HepG2 (cell line): ENCODE results near the gene SIVA1. TPM values are rescaled to one million over a fixed set of nuclear protein-coding genes. Genes with fewer than 3 reads are reported as not detected.
A peak's percentile ranks its signal among the peaks of the same experiment; 100 is the strongest.

ENCODE experiments used
- ATAC-seq: fragments of 200-7000 bp; cut with Tn5 transposase; 3 replicates; pipeline ENCODE4 v1.9.1; 2020; ENCODE audit warnings: mild to moderate bottlenecking, moderate library complexity
- BruUV-seq: library from RNA; stranded (reverse); fragments of 400-500 nt; replicated peaks from 2 replicates; lab custom pipeline; 2021; lab: Mats Ljungman, UMichigan
- CTCF ChIA-PET: fragments of 300-600 bp; formaldehyde crosslinking; extraction: SDS; loops from one replicate; lab custom pipeline; 2021; ENCODE audit warnings: low total read pairs, inconsistent platforms, low intra/inter-chr PET ratio; lab: Yijun Ruan, JAX
- POLR2A ChIA-PET: fragments of 350-600 bp; sonication (Branson Sonifier 250); formaldehyde crosslinking; loops from one replicate; lab custom pipeline; 2020; ENCODE audit warnings: antibody characterized with exemption, inconsistent platforms; lab: Yijun Ruan, JAX
- DNase-seq: peaks from one replicate; pipeline ENCODE4 v3.0.0-alpha.2; 2015; ENCODE audit warnings: low spot score
- FAIRE-seq: peaks from 3 replicates; lab custom pipeline; 2011; peaks lifted over from hg19 to GRCh38; lab: Jason Lieb, UNC
- H2AFZ ChIP-seq: one replicate; pipeline ENCODE4 v1.6.1; 2011; ENCODE audit warnings: low read length, inconsistent platforms
- H3K27ac ChIP-seq: fragments of 300-600 bp; 3 replicates; pipeline ENCODE4 v1.8.0; 2011; ENCODE audit warnings: mixed run types, mild to moderate bottlenecking, mixed read lengths, low read length, inconsistent platforms; ENCODE audit not compliant: insufficient read depth; ENCODE audit errors: extremely low read length
- H3K27me3 ChIP-seq, 2 experiments: fragments of 200-600 bp in 1 of 2; 2 replicates in 1 of 2; 3 replicates in 1 of 2; pipeline versions ENCODE4 v1.6.0 to v1.8.0; 2011; ENCODE audit warnings: low read length in 2 of 2, mild to moderate bottlenecking in 2 of 2, moderate library complexity in 2 of 2, inconsistent platforms in 1 of 2; ENCODE audit not compliant: insufficient read depth in 2 of 2, control insufficient read depth in 1 of 2
- H3K36me3 ChIP-seq, 2 experiments: fragments of 200-600 bp in 1 of 2; replicated peaks in 1 of 2; 2 replicates in 1 of 2; 3 replicates in 1 of 2; pipeline versions ENCODE4 v1.5.1 to v1.8.0; 2011; ENCODE audit warnings: low read length in 2 of 2, inconsistent platforms in 1 of 2; ENCODE audit not compliant: insufficient read depth in 2 of 2, control insufficient read depth in 1 of 2
- H3K4me1 ChIP-seq: 2 replicates; pipeline ENCODE4 v1.5.1; 2012; ENCODE audit warnings: low read length, inconsistent platforms; ENCODE audit not compliant: insufficient read depth
- H3K4me2 ChIP-seq: 2 replicates; pipeline ENCODE4 v1.6.0; 2011; ENCODE audit warnings: low read depth, low read length, inconsistent platforms
- H3K4me3 ChIP-seq, 3 experiments: fragments of 200-600 bp in 1 of 3; sonication (generic), shearing (Covaris generic) in 1 of 3; replicated peaks in 1 of 3; 2 replicates each; pipeline ENCODE4 v1.5.1; 2011 to 2016; ENCODE audit warnings: low read length in 3 of 3, inconsistent platforms in 2 of 3, low read depth in 2 of 3, mild to moderate bottlenecking in 2 of 3, control low read depth in 1 of 3, mixed read lengths in 1 of 3; ENCODE audit not compliant: insufficient read depth in 1 of 3
- H3K79me2 ChIP-seq: one replicate; pipeline ENCODE4 v1.6.1; 2011; ENCODE audit warnings: low read length, inconsistent platforms; ENCODE audit not compliant: insufficient read depth
- H3K9ac ChIP-seq: 2 replicates; pipeline ENCODE4 v1.6.0; 2011; ENCODE audit warnings: mild to moderate bottlenecking, low read depth, low read length, inconsistent platforms; ENCODE audit not compliant: insufficient read depth
- H3K9me3 ChIP-seq: 2 replicates; pipeline ENCODE4 v1.5.1; 2012; ENCODE audit warnings: mild to moderate bottlenecking, low read length
- H4K20me1 ChIP-seq: 2 replicates; pipeline ENCODE4 v1.6.0; 2011; ENCODE audit warnings: inconsistent platforms, mild to moderate bottlenecking, low read length, moderate library complexity; ENCODE audit not compliant: insufficient read depth
- AGO2 ChIP-seq: fragments of 200-400 bp; formaldehyde crosslinking; optimal IDR thresholded peaks from 2 replicates; pipeline ENCODE3; 2017; ENCODE audit warnings: mild to moderate bottlenecking, low read depth, low read length, moderate library complexity
- ATF7 ChIP-seq, 2 experiments: fragments of 450-650 bp in 1 of 2; sonication (generic) in 1 of 2; formaldehyde crosslinking in 1 of 2; IDR thresholded peaks; 2 replicates each; pipeline versions ENCODE4 v1.4.0 to v1.6.1; 2016 to 2020; ENCODE audit warnings: antibody characterized with exemption in 1 of 2, mild to moderate bottlenecking in 1 of 2, missing genetic modification reagents in 1 of 2
- NFE2 ChIP-seq: sonication (generic); formaldehyde crosslinking; IDR thresholded peaks from 2 replicates; pipeline ENCODE4 v1.4.0; 2020; ENCODE audit warnings: missing genetic modification reagents
- PRDM10 ChIP-seq: sonication (generic); formaldehyde crosslinking; IDR thresholded peaks from 2 replicates; pipeline ENCODE4 v1.4.0; 2020; ENCODE audit warnings: low read depth, missing genetic modification reagents
- RAD51 ChIP-seq: fragments of 450-650 bp; IDR thresholded peaks from 2 replicates; pipeline ENCODE4 v1.6.1; 2016; ENCODE audit warnings: borderline replicate concordance
- RBM22 ChIP-seq: fragments of 200-400 bp; formaldehyde crosslinking; optimal IDR thresholded peaks from 2 replicates; pipeline ENCODE3; 2017; ENCODE audit warnings: mild to moderate bottlenecking, low read length, moderate library complexity
- RERE ChIP-seq: IDR thresholded peaks from 2 replicates; pipeline ENCODE4 v1.6.1; 2016; ENCODE audit warnings: low read depth, missing genetic modification reagents, missing compliant biosample characterization
- SALL1 ChIP-seq: sonication (generic); formaldehyde crosslinking; IDR thresholded peaks from 2 replicates; pipeline ENCODE4 v1.8.0; 2022; ENCODE audit warnings: mild to moderate bottlenecking, missing genetic modification reagents
- SIN3B ChIP-seq: fragments of 150-350 bp; IDR thresholded peaks from 2 replicates; pipeline ENCODE4 v1.6.1; 2014; ENCODE audit warnings: low read length
- SNAPC2 ChIP-seq: sonication (generic); formaldehyde crosslinking; IDR thresholded peaks from 2 replicates; pipeline ENCODE4 v1.8.1; 2022; ENCODE audit warnings: mild to moderate bottlenecking, missing genetic modification reagents
- SNAPC5 ChIP-seq: sonication (generic); formaldehyde crosslinking; IDR thresholded peaks from 2 replicates; pipeline ENCODE4 v1.8.1; 2023; ENCODE audit warnings: mild to moderate bottlenecking, missing genetic modification reagents, borderline replicate concordance
- WGBS: methylation state at CpG from one replicate; pipeline ENCODE4 v1.1.6; 2017; ENCODE audit warnings: low lambda C conversion rate; 5-methylcytosine and 5-hydroxymethylcytosine counted together
- in situ Hi-C: cut with HindIII; loops from 2 replicates; pipeline ENCODE4 v1.10.0; 2017; ENCODE audit warnings: low pct_unique_long_range_greater_than_20kb; ENCODE audit not compliant: extremely low pct_ligation_motif_present
- intact Hi-C: fragments of 100-400 bp; cut with micrococcal nuclease; formaldehyde crosslinking; loops from one replicate; pipeline ENCODE4 v1.10.0; 2022; ENCODE audit not compliant: unreplicated experiment
- polyA plus RNA-seq, 8 experiments: library from polyadenylated mRNA; depleted of rRNA in 3 of 8; stranded (reverse) in 7 of 8; unstranded in 1 of 8; fragments of >200 nt; fragmentation: Illumina TruSeq in 4 of 8; extraction: Trizol in 4 of 8; gene quantifications; 2 replicates each; pipeline versions ENCODE4 v1.2.1 to v1.2.3, GENCODE V29; 2011 to 2016; ENCODE audit warnings: low read depth in 4 of 8, missing spikeins in 1 of 8, mixed read lengths in 1 of 8; ENCODE audit not compliant: insufficient read depth in 1 of 8
- total RNA-seq, 5 experiments: library from RNA; depleted of rRNA; stranded (reverse); fragments of >200 nt; fragmentation: Illumina TruSeq; extraction: Trizol; gene quantifications; 2 replicates each; pipeline ENCODE4 v1.2.3, GENCODE V29; 2016; ENCODE audit warnings: low read depth in 1 of 5
- TF ChIP-seq, protein P1 (sequence below): sonication (generic); formaldehyde crosslinking; IDR thresholded peaks from 2 replicates; pipeline ENCODE4 v1.5.0; 2020; ENCODE audit warnings: missing genetic modification reagents

SIVA1 gene
- total and polyA plus RNA-seq, 2 of the 13 experiments (the other 11 are each of a cell fraction or from before 2014, with no cell fraction given) = 123 to 186 TPM

DNA sequence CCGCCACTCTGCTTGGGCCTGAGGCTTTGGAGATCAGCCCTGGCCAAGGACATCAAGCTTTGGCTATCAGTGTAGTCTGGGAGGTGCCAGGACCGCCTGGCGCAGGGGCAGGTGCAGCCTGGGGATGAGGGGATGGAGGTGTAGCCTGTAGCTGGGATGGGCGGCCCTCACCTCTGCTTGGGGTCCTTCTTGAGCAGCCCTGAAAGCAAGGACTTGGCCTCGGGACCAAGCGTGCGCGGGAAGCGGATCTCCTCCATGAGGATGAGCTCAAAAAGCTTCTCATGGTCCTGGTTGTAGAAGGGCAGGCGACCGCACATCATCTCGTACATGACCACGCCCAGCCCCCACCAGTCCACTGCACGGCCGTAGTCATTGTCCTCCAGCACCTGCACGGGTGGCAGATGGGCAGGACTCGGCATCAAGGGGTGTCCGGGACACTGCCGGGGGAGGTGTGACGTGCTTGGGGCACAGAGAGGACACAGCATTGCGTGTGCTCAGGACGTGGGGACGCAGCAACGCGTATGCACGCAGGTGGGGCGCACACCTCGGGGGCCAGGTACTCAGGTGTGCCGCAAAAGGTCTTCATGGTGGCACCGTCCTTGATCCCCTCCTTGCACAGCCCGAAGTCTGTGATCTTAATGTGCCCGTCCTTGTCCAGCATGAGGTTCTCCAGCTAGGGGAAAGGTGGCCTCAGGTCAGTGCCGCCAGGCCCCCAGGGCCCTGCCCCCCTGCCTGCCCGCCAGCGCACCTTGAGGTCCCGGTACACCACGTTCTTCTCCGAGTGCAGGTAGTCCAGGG lies 20.0 kb downstream of the SIVA1 start:
- no peak for ATAC-seq
- ChIA-PET POLR2A (no interaction called here), CTCF (no interaction called here)
- Histone ChIP-seq H2AFZ (no peak overlapping the region), H3K9me3 (peaks cover 8% of the 10 kb centered on the region), H3K27me3 (no peaks in the 10 kb centered on the region; a peak in 1 of 5 replicates), H3K9ac (no peak overlapping the region), H3K4me1 (peaks cover 19% of the 10 kb centered on the region), H3K36me3 (peaks cover 22 to 35% of the 10 kb centered on the region in 2 experiments; a peak in 4 of 5 replicates), H3K79me2 (peaks cover 4% of the 10 kb centered on the region), H3K27ac (no peak overlapping the region), H3K4me3 (no peak overlapping the region), H4K20me1 (0 out of 2 replicates have a peak, but pooled peaks cover 3% of the 10 kb centered on the region), H3K4me2 (no peak overlapping the region)
- DNase-seq = no peak
- 97% methylated on average over 19 of the region's 38 CpGs for WGBS
- in situ Hi-C loops = no loop called here
- no peak for FAIRE-seq
- intact Hi-C loops = no loop called here
- BruUV-seq = no TSS peak
- TF ChIP-seq ATF7 (IDR thresholded peaks at IDR 0.05) (no peak), ATF7 (CRISPR knock-in tag; IDR thresholded peaks at IDR 0.05) (no peak), SIN3B (no peak), PRDM10 (no peak), RAD51 (no peak), RERE (CRISPR knock-in tag) (no peak), AGO2 (peak; percentile 67), SNAPC2 (CRISPR knock-in tag) (no peak), RBM22 (peak; percentile 24), NFE2 (CRISPR knock-in tag) (no peak), SNAPC5 (CRISPR knock-in tag) (no peak), SALL1 (no peak)
- TF ChIP-seq, protein P1, sequence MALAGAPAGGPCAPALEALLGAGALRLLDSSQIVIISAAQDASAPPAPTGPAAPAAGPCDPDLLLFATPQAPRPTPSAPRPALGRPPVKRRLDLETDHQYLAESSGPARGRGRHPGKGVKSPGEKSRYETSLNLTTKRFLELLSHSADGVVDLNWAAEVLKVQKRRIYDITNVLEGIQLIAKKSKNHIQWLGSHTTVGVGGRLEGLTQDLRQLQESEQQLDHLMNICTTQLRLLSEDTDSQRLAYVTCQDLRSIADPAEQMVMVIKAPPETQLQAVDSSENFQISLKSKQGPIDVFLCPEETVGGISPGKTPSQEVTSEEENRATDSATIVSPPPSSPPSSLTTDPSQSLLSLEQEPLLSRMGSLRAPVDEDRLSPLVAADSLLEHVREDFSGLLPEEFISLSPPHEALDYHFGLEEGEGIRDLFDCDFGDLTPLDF = no peak
